C4-2B (cell line): ENCODE results near the gene GALK1.

ENCODE experiments used
- H3K27ac ChIP-seq: fragments of 450-650 bp; 2 replicates; pipeline ENCODE4 v1.5.1; 2017
- CTCF ChIP-seq: fragments of 450-650 bp; conservative IDR thresholded peaks from 2 replicates; pipeline ENCODE4 v1.5.1; 2017; ENCODE audit warnings: mild to moderate bottlenecking
- ZFX ChIP-seq: fragments of 450-650 bp; IDR thresholded peaks from 2 replicates; pipeline ENCODE4 v1.6.1; 2017

Gene GALK1

GRCh38 chr17:75759457-75759856, 5.5 kb downstream of the GALK1 start:
- no peak overlapping the region for H3K27ac ChIP-seq
- TF ChIP-seq ZFX, result no peak

DNA sequence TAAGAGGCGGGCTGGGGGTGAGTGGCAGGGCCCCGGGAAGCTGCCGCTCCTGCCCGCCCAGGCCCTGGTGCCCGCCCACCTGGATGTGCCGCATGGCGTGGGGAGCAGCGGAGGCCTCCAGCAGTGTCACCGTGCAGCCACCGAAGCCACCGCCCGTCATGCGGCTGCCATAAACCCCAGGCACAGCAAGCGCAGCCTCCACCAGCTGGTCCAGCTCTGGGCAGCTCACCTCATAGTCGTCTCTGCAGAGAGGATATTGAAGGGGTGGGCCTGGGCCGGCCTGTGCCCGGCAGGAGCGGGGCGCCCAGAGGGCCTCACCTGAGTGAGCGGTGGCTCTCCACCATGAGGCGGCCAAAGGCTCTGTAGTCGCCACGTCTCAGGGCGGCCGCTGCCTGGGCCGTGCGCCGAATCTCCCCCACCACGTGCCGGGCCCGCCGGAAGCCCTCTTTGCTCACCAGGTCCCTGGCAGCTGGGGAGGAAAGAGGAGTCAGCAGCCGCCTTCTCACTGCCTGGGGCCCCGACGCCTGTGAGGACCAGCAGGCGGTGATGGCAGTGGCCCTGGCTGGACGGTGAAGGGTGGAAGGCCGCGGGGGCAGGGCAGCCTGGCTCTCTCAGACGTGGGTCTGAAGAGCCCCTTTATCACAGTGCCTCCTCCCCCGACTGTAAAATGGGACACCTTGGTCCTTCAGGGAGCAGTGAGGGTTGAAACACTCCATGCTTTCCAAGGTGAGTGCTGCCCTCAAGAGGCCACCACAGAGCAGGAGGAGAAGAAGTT, 6.7 kb downstream of the GALK1 start:
- no peak overlapping the region for H3K27ac ChIP-seq
- TF ChIP-seq CTCF (peak; percentile 47), ZFX (no peak)

DNA sequence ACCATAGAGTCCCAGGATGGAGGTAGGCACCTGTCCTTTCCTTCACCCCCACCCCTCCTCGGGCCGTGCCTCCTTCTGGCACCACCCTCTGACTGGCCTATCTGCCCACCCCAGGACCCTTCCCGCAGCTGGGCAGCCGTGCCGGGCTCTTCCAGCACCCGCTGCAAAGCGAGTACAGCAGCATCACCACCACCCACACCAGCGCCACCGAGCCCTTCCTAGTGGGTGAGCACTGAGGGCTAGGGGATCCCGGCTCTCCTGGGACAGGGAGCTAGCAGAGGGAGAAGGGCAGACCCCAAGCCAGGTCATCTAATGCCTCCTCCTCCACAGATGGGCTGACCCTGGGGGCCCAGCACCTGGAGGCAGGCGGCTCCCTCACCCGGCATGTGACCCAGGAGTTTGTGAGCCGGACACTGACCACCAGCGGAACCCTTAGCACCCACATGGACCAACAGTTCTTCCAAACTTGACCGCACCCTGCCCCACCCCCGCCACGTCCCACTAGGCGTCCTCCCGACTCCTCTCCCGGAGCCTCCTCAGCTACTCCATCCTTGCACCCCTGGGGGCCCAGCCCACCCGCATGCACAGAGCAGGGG, 7.8 kb downstream of the GALK1 start:
- H3K27ac ChIP-seq, result no peak overlapping the region
- TF ChIP-seq CTCF, result no peak
- TF ChIP-seq ZFX, result no peak

- H3K27ac ChIP-seq, result no peak overlapping the region
- TF ChIP-seq CTCF, result no peak
- TF ChIP-seq ZFX, result no peak
These were observed 8.4 kb downstream of the GALK1 start for GRCh38 chr17:75756451-75757085.

DNA sequence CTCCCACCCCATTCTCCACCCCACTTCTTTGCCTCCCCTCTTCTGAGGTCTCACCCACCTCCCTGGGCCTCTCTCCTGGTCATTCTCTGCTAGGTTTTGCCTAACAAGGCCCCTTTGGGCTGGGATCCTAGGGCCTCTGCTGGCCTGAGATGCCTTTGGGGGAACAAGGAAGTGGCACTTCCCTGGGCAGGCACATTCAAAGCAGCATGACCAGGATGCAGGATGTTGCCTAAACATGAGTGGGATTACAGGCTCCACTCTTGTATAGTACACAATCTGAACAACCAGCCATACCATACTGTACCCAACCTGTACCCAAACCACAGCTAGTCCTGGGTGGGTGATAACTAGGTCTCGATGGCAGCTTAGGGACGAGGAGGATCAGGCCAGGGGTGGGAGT, 9.0 kb downstream of the GALK1 start:
- TF ChIP-seq ZFX, result no peak
- TF ChIP-seq CTCF, result no peak

DNA sequence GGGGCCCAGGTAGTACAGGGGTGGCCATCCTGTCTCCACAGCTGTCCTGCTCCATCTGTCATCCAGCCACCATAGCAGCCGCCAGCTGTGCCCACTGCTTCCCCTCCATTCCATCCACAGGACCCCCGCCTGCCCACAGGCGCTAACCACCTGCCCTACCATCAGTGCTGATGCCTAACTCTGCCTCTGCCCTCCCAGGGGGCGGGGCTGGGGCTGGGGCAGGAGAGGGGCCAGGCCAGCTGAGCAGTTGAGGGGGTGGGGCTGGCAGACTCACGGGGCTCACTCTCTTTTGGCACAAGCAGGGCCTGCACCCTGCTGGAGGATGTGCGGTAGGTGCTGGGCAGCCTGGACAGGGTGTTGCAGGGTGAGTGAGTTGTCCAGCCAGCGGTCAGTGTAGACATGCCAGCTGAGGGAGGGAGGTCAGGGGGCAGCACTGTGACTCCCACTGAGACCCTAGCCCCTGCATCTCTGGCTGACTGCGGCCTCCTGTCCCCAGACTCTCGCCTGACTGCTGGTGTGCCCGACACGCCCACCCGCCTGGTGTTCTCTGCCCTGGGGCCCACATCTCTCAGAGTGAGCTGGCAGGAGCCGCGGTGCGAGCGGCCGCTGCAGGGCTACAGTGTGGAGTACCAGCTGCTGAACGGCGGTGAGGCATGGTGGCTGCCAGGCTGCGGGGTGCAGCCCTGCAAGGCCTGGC, 9.6 kb downstream of the GALK1 start:
- H3K27ac ChIP-seq, result no peak overlapping the region
- TF ChIP-seq CTCF (no peak), ZFX (no peak)

More for the DNA sequence above, 9.0 kb downstream of the GALK1 start:
- no peak overlapping the region for H3K27ac ChIP-seq

GRCh38 chr17:75754378-75755204, 10.4 kb downstream of the GALK1 start:
- TF ChIP-seq CTCF, result no peak
- no peak for TF ChIP-seq ZFX
- no peak overlapping the region for H3K27ac ChIP-seq
